SKM-1 (cell line): ENCODE measurements around the gene PAMR1.
"Not testable (repeated sequence)": the region's sequence is repeated elsewhere in the genome, so short reads cannot be mapped to it uniquely, and the experiment has no call there.

Experiments used
- DNase-seq: peaks from one replicate; lab custom pipeline; 2025; ENCODE audit not compliant: unreplicated experiment; lab: John Stamatoyannopoulos, UW

PAMR1 gene

DNA sequence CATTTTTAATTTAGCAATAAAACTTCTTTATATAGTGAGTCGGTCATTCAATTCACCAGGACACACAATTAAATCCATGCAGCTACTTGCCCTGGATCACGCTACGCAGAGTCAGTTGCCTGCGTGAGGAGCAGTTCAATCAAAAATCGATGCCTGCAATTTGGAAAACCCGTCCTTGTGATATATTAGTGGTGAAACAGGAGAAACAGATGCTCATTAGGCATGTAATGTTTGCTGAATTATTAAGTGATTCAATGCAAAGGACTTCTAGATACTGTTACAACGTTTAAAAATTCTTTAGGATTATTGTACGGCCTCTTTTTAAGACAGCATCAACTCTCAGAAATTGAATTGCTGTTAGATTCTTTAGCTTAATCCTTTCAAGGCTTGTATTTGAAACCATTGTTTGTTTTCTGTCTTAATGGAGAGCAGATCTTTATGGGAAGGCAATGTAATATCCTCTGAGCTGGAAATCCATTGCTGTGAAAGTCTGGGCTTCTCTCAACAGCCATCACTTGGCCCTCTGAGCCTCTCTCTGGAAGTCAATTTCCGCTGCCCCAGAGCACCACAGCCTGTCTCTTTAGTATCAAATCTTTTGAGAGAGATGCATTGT, 20.1 kb upstream of the PAMR1 start:
- DNase-seq = no peak

GRCh38 chr11:35543481-35543880, 18.1 kb upstream of the PAMR1 start:
- DNase-seq = no peak

DNA sequence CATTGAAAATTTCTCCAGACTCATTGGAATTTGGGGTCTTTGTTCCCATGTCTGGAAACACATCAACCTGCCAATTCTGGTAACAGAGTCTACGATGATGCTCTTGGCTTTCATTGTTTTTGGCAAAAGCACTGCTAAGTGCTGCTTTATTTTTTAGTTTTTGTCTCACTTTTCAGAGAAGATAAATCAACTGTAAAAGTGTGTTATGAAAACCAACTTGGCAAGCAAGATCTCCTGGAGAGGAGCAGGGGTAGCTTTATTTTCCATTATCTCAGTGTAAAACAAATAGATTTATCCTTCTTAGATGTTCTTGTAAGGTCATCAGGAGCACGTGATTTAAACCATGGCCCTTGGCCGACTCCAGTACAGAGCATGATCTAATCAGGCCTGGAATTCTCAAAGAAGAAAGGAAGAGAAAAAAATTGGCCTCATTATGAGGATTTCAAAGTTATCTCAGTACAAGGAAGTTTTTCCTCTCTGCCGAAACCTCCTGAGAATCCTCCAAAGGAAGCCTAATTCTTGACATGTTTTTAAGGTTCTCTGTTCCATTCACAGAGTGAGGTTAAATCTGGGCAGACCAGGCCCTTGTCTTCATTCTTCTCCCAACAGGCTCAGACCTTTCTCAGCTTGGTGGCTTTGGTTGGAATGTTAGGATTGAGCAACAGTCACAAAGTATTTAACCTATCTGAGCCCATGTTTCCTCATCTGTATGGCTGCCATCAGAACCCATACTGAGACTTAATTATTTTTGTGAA, 16.4 kb upstream of the PAMR1 start:
- no peak for DNase-seq

DNA sequence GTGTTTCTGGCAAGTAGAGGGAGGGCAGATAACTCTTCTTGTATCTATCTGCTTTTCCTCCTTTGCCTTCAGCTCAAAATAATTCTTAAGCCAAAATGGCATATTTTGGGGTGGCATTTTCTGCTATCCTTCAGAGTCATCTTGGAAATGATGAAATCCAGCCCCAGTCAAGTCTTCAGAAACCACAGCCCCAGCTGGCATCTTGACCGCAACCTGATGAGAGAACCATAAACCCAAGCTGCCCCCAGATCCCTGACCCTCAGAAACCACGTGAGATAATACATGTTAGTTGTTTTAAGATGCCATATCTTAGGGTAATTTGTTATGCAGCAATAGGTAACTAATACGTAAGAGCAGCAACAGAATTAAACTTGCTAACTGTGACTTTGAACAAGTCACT, 15.1 kb upstream of the PAMR1 start:
- no peak for DNase-seq

GRCh38 chr11:35539781-35540281, 14.4 kb upstream of the PAMR1 start:
- no peak for DNase-seq

DNA sequence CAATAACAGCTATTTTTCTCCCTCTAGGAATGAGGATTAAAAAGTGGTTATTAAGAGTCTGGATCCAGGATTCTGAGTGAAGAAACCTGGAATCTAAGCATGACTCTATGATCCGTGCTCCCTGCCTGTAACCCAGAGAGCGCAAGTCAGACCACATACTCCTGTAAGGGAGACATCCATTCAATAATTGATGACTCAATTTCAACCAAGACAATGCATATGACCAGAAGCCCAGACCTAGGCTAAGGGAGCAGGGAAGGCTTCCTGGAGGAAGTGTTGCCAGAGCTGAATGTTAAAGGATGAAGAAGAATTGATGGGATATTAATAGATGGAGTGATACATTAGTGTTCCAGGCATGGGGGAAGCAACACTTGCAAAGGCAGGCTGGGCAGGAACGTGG, 13.8 kb upstream of the PAMR1 start:
- DNase-seq = no peak

DNA sequence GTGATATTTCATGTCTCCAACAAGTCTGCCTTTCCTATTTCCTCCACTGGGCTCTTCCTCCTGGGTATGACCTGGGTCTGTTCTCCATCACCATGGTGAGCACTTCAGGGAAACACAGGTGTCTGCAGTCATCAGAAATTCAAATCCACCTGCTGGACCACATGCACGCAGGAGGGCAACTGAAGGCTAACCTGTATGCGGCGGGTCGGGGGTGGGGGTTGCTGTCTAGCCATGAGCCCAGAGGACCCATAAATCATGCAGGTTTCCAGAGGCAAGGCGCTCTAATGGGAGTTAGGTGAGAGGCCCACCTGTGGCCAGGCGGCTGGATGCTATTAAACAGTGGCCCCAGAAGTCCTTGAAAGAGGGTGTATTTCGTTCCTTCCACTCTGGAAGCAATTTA, 11.1 kb upstream of the PAMR1 start:
- DNase-seq = no peak

DNA sequence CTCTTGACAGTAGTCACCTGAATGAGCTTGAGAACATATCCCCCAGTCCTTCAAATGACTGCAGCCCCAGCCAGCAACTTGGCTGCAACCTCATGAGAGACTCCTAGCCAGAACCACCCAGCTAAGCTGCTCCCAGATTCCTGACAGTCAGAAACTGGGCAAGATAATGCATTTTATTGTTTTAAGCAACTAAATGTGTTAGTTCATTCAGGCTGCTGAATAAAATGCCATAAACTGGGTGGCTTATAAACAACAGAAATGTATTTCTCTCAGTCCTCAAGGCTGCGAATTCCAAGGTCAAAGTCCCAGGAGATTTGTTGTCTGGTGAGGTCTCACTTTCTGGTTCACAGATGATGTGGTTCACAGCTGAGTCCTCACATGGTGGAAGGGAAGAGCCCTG, 5.8 kb upstream of the PAMR1 start:
- DNase-seq = no peak

- no peak for DNase-seq
Observed at GRCh38 chr11:35529971-35530495, 4.6 kb upstream of the PAMR1 start.

GRCh38 chr11:35526370-35526792, 965 bp upstream of the PAMR1 start:
- DNase-seq = no peak

DNA sequence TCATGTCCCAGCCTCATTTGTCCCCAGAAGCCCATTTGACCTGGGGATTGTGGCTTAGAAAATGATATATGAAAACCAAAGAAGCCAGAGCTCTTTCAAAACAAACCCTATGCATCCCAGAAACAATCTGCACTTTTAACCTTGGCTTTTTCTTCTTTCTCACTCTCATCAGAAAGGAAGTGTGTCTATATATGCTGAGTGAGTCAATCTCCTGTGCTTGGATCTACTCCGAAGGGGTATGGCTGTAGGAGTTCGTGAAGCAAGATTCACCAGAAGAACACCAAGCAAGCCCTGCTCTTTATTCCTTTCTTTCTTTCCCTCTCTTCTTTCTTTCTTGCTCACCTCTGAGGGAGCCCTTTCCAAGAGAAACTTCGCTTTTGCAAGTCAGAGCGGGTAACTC, 636 bp downstream of the PAMR1 start:
- no peak for DNase-seq

DNA sequence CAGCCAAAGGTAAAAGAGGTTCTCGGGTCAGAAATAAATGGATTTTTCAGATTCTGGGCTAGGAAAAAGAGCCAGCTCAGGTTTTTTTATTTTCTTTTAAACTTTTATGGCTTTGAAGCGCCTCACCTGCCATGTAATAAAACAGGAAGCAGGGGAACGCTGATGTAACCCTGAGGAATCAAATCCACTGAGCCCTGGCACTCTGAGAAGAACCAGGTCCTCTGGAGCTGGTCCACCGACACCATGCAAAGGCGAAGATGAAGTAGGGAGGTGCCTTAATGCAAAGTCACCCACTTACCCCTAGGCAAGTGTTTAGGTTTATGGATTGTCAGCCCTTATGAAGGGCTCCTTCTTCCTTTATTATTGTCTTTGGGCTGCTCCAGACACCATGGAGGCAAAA, 1.6 kb downstream of the PAMR1 start:
- DNase-seq = no peak

- DNase-seq = no peak
Observed at GRCh38 chr11:35523331-35523768, 2.1 kb downstream of the PAMR1 start.

- not testable (repeated sequence) for DNase-seq
Observed at GRCh38 chr11:35522091-35522490, 3.3 kb downstream of the PAMR1 start.

DNA sequence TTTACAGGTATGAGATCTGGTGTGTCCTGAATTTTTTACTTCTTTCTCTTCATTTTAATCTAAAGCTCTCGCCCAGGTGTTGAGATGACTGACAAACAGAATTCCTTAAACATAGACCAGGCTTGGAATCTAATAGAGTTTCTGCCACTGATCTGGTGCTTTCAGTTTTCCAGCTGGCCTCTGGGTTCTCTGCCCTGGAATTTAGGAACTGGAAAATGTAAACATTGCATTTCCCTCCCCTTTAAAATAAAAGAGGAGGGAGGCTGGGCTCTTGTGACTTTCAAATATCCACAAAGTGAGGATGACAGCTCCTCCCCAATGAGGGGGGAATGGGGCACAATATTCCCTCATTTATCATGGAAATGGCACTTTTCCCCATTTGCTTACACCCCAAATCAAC, 5.0 kb downstream of the PAMR1 start:
- no peak for DNase-seq

DNA sequence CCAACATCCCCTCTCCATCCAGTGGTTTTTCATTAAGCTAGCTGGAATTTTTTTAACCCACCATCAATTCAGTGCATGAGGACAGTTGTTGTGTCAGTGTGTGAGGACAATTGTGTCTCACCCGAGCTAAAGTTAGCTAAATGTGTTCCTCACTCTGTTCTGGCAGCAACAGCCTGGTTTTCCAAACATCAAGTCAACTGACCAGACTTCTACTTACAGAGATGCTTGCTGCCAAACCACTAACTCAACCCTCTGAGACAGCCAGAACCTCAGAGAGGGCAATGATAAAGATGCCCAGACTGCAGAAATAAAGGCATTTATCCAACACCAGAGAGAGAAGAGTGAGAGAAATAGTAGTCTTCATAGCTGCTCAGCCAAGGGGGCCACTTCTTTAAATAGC, 6.7 kb downstream of the PAMR1 start:
- no peak for DNase-seq

GRCh38 chr11:35517481-35517880, 7.9 kb downstream of the PAMR1 start:
- no peak for DNase-seq

- no peak for DNase-seq
Observed at GRCh38 chr11:35516403-35516802, 9.0 kb downstream of the PAMR1 start.

GRCh38 chr11:35515224-35515623, 10.2 kb downstream of the PAMR1 start:
- no peak for DNase-seq

DNA sequence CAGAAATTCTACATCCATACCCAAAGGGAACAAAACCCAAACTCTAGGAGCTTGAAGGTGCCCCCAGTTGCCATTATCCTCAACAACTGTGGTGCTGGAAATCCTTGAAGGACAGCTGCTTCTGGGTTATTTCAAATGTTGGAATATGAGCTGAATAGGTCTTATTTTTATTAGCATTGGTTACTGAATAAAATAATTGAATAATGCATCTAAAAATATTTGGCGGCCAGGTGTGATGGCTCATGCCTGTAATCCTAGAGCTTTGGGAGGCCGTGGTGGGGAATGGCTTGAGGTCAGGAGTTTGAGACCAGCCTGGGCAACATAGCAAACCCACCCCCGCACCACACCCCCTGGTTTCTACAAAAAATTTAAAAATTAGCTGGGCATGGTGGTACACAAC, 10.9 kb downstream of the PAMR1 start:
- no peak for DNase-seq

DNA sequence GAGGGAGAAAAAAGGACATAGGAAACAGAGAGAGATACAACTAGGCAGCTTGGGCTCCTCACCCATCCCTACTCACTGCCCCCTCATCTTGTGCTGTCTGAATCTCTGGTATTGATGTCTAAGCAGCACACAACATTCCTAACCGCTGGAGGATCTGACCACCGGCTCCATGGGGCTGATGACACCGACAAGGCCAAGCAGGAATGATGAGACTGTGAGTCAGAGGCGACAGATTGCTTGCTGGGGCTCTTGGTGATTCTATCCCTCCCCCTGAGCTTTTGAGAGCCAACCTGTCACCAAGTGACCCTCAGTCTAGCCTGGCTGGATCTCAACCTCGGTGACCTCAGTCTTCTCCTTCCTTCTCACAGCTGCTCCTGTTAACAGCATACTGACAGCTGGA, 13.8 kb downstream of the PAMR1 start:
- DNase-seq = no peak

GRCh38 chr11:35507688-35508087, 17.7 kb downstream of the PAMR1 start:
- no peak for DNase-seq
